ENCODE data around the gene TBC1D14. TPM values are rescaled to one million over a fixed set of nuclear protein-coding genes. Genes with fewer than 3 reads are reported as not detected.

The TBC1D14 gene
- total and polyA plus RNA-seq, 2 of the 8 experiments (the other 6 are each of a cell fraction or from before 2014, with no cell fraction given) = 45.6 to 48.2 TPM

GRCh38 chr4:7067452-7068278, 158.0 kb downstream of the TBC1D14 start, which contains the start of gene GRPEL1 (continued):
- no peak for TF ChIP-seq SRF (IDR thresholded peaks at IDR 0.05; ENCODE audit: low read depth, low read length)
- peak; percentile 57 for TF ChIP-seq SP2 (IDR thresholded peaks at IDR 0.05; ENCODE audit: low read length)
- TF ChIP-seq ATF2 (IDR thresholded peaks at IDR 0.05; ENCODE audit: low read length) = no peak
- TF ChIP-seq KDM5A (IDR thresholded peaks at IDR 0.05; ENCODE audit: low read length) = peak; percentile 59; the same call in 1 of the 2 replicates
- TF ChIP-seq HDAC6 (IDR thresholded peaks at IDR 0.05; ENCODE audit: low read depth, low read length) = no peak
- peak; percentile 93 for TF ChIP-seq MAX (IDR thresholded peaks at IDR 0.05)
- no peak for TF ChIP-seq SUZ12 (IDR thresholded peaks at IDR 0.05; ENCODE audit: low read length)
- TF ChIP-seq EZH2 (IDR thresholded peaks at IDR 0.05; ENCODE audit: low read depth, low read length, severe bottlenecking) = peak; percentile 3
- no peak for TF ChIP-seq JUND (IDR thresholded peaks at IDR 0.05; ENCODE audit: low read length)
- peak; percentile 92 for TF ChIP-seq ASH2L (IDR thresholded peaks at IDR 0.05; ENCODE audit: low read length)
- TF ChIP-seq YY1 (IDR thresholded peaks at IDR 0.05; ENCODE audit: low read depth, low read length) = peak; percentile 89
- no peak for TF ChIP-seq CTBP2 (IDR thresholded peaks at IDR 0.05; ENCODE audit: borderline replicate concordance, insufficient read depth, insufficient read length, low read length)
- no peak for TF ChIP-seq CBX5 (IDR thresholded peaks at IDR 0.05; ENCODE audit: low read depth, low read length)
- peak; percentile 95 for TF ChIP-seq POLR2AphosphoS5 (IDR thresholded peaks at IDR 0.05; ENCODE audit: low read depth, low read length)
- peak; percentile 80 for TF ChIP-seq TAF1 (IDR thresholded peaks at IDR 0.05; ENCODE audit: low read depth, low read length)
- TF ChIP-seq E2F6 (IDR thresholded peaks at IDR 0.05) = peak; percentile 86
- no peak for TF ChIP-seq SAP30 (IDR thresholded peaks at IDR 0.05; ENCODE audit: insufficient read depth, insufficient replicate concordance, low read length)
- TF ChIP-seq EGR1 (IDR thresholded peaks at IDR 0.05; ENCODE audit: borderline replicate concordance, low read depth, low read length) = no peak
- TF ChIP-seq CREB1 (IDR thresholded peaks at IDR 0.05) = peak; percentile 79
- TF ChIP-seq CHD2 (IDR thresholded peaks at IDR 0.05; ENCODE audit: low read length) = peak; percentile 80
- TF ChIP-seq SIN3A (conservative IDR thresholded peaks at IDR 0.05 in 1 of 2, IDR thresholded peaks at IDR 0.05 in 1 of 2; ENCODE audit: low read depth in 1 of 2, low read length in 2 of 2) = 0 out of 4 replicates have a peak, but pooled peaks of 1 of the 2 experiments have one; percentile 51
- TF ChIP-seq GTF2F1 (IDR thresholded peaks at IDR 0.05; ENCODE audit: borderline replicate concordance, low read depth, low read length) = no peak
